H9 (cell line): ENCODE results near the gene SH3RF3. TPM values are rescaled to one million over a fixed set of nuclear protein-coding genes. Genes with fewer than 3 reads are reported as not detected.

ENCODE experiments used
- DNase-seq: peaks from one replicate; pipeline ENCODE4 v3.0.0-alpha.2; 2017
- H2AFZ ChIP-seq: one replicate; pipeline ENCODE4 v1.6.1; 2013; ENCODE audit warnings: mild to moderate bottlenecking, low read length, control low read depth, moderate library complexity
- H2AK5ac ChIP-seq: 2 replicates; pipeline ENCODE4 v1.6.1; 2013; ENCODE audit warnings: low read length, control low read depth, mixed read lengths; ENCODE audit not compliant: insufficient read length
- H2BK120ac ChIP-seq: one replicate; pipeline ENCODE4 v1.6.1; 2013; ENCODE audit warnings: low read depth, mild to moderate bottlenecking, low read length, control low read depth, inconsistent platforms; ENCODE audit not compliant: poor library complexity, severe bottlenecking
- H2BK12ac ChIP-seq: 2 replicates; pipeline ENCODE4 v1.6.1; 2013; ENCODE audit warnings: low read length, control low read depth, mixed read lengths, low read depth; ENCODE audit not compliant: insufficient read length
- H2BK15ac ChIP-seq: 2 replicates; pipeline ENCODE4 v1.6.1; 2013; ENCODE audit warnings: low read depth, low read length, control low read depth
- H2BK20ac ChIP-seq: one replicate; pipeline ENCODE4 v1.6.1; 2013; ENCODE audit warnings: low read depth, mild to moderate bottlenecking, low read length, control low read depth, inconsistent platforms; ENCODE audit not compliant: poor library complexity, severe bottlenecking
- H2BK5ac ChIP-seq: 2 replicates; pipeline ENCODE4 v1.6.1; 2013; ENCODE audit warnings: low read length, control low read depth, mixed read lengths; ENCODE audit not compliant: insufficient read length
- H3K14ac ChIP-seq: 2 replicates; pipeline ENCODE4 v1.6.1; 2013; ENCODE audit warnings: low read length, control low read depth; ENCODE audit not compliant: insufficient read depth
- H3K18ac ChIP-seq: 2 replicates; pipeline ENCODE4 v1.6.1; 2013; ENCODE audit warnings: low read depth, mild to moderate bottlenecking, mixed read lengths, low read length, control low read depth; ENCODE audit not compliant: insufficient read length
- H3K23ac ChIP-seq: 2 replicates; pipeline ENCODE4 v1.6.1; 2013; ENCODE audit warnings: low read length, control low read depth, mixed read lengths, low read depth; ENCODE audit not compliant: insufficient read length
- H3K23me2 ChIP-seq: 2 replicates; pipeline ENCODE4 v1.6.1; 2013; ENCODE audit warnings: low read depth, mild to moderate bottlenecking, mixed read lengths, low read length, control low read depth; ENCODE audit not compliant: insufficient read length, poor library complexity, severe bottlenecking
- H3K27ac ChIP-seq: 2 replicates; pipeline ENCODE4 v1.5.1; 2013; ENCODE audit warnings: low read length, control low read depth, mixed read lengths, low read depth; ENCODE audit not compliant: insufficient read length
- H3K27me3 ChIP-seq: 2 replicates; pipeline ENCODE4 v1.6.1; 2013; ENCODE audit warnings: low read length, control low read depth, inconsistent platforms; ENCODE audit not compliant: insufficient read depth
- H3K4ac ChIP-seq: 2 replicates; pipeline ENCODE4 v1.6.1; 2013; ENCODE audit warnings: low read depth, mild to moderate bottlenecking, control low read depth, inconsistent platforms, low read length, moderate library complexity
- H3K4me1 ChIP-seq: 2 replicates; pipeline ENCODE4 v1.6.1; 2013; ENCODE audit warnings: low read length, control low read depth, inconsistent platforms; ENCODE audit not compliant: insufficient read depth
- H3K4me2 ChIP-seq: 2 replicates; pipeline ENCODE4 v1.6.1; 2013; ENCODE audit warnings: low read length, control low read depth, mixed read lengths; ENCODE audit not compliant: insufficient read length, insufficient read depth
- H3K56ac ChIP-seq: 2 replicates; pipeline ENCODE4 v1.6.1; 2013; ENCODE audit warnings: low read depth, mild to moderate bottlenecking, mixed read lengths, low read length, control low read depth; ENCODE audit not compliant: insufficient read length
- H3K79me1 ChIP-seq: 2 replicates; pipeline ENCODE4 v1.6.1; 2013; ENCODE audit warnings: low read depth, mild to moderate bottlenecking, moderate library complexity, low read length, control low read depth, inconsistent platforms; ENCODE audit not compliant: insufficient read depth, poor library complexity, severe bottlenecking
- H3K79me2 ChIP-seq: 2 replicates; pipeline ENCODE4 v1.6.1; 2013; ENCODE audit warnings: low read length, control low read depth, inconsistent platforms; ENCODE audit not compliant: insufficient read depth
- H3K9ac ChIP-seq: 2 replicates; pipeline ENCODE4 v1.6.1; 2013; ENCODE audit warnings: low read length, control low read depth, mixed read lengths; ENCODE audit not compliant: insufficient read length; ENCODE audit errors: extremely low read depth
- H3K9me3 ChIP-seq: one replicate; pipeline ENCODE4 v1.6.1; 2013; ENCODE audit warnings: low read depth, low read length, inconsistent platforms; ENCODE audit not compliant: control insufficient read depth
- H3T11ph ChIP-seq: one replicate; pipeline ENCODE4 v1.6.1; 2013; ENCODE audit warnings: mild to moderate bottlenecking, low read length, control low read depth, inconsistent platforms
- H4K20me1 ChIP-seq: one replicate; pipeline ENCODE4 v1.6.1; 2013; ENCODE audit not compliant: control insufficient read depth, insufficient read length, insufficient read depth
- H4K5ac ChIP-seq: 2 replicates; pipeline ENCODE4 v1.6.1; 2013; ENCODE audit warnings: low read depth, mild to moderate bottlenecking, mixed read lengths, low read length, control low read depth; ENCODE audit not compliant: insufficient read length
- H4K8ac ChIP-seq: replicated peaks from 2 replicates; pipeline ENCODE4 v1.6.1; 2013; ENCODE audit warnings: low read length, control low read depth, mixed read lengths, low read depth; ENCODE audit not compliant: insufficient read length
- H4K91ac ChIP-seq: 2 replicates; pipeline ENCODE4 v1.6.1; 2013; ENCODE audit warnings: low read depth, mild to moderate bottlenecking, moderate library complexity, mixed read lengths, low read length, control low read depth; ENCODE audit not compliant: insufficient read length
- H3K27ac Mint-ChIP-seq, 3 experiments: 2 replicates in 2 of 3; 3 replicates in 1 of 3; pipeline ENCODE4 v1.8.0; 2020 to 2021; ENCODE audit warnings: mixed read lengths in 3 of 3, mild to moderate bottlenecking in 1 of 3, moderate library complexity in 1 of 3
- H3K27me3 Mint-ChIP-seq: 2 replicates; pipeline ENCODE4 v1.8.0; 2021; ENCODE audit warnings: low read depth, mild to moderate bottlenecking, moderate library complexity, mixed read lengths
- H3K36me3 Mint-ChIP-seq, 3 experiments: 2 replicates in 2 of 3; 3 replicates in 1 of 3; pipeline ENCODE4 v1.8.0; 2020 to 2021; ENCODE audit warnings: low read depth in 3 of 3, mixed read lengths in 3 of 3; ENCODE audit not compliant: insufficient read depth in 1 of 3
- H3K4me1 Mint-ChIP-seq, 2 experiments: 2 replicates each; pipeline ENCODE4 v1.8.0; 2020; ENCODE audit warnings: mixed read lengths in 2 of 2
- H3K4me3 Mint-ChIP-seq, 2 experiments: 2 replicates in 1 of 2; 3 replicates in 1 of 2; pipeline ENCODE4 v1.8.0; 2020 to 2021; ENCODE audit warnings: mild to moderate bottlenecking in 2 of 2, mixed read lengths in 2 of 2, moderate library complexity in 1 of 2
- H3K9me3 Mint-ChIP-seq, 2 experiments: 2 replicates in 1 of 2; 3 replicates in 1 of 2; pipeline ENCODE4 v1.8.0; 2020; ENCODE audit warnings: mild to moderate bottlenecking in 2 of 2, mixed read lengths in 2 of 2, moderate library complexity in 1 of 2
- CTCF ChIP-seq: fragments of 200-600 bp; sonication (generic); conservative IDR thresholded peaks from 3 replicates; pipeline ENCODE4 v1.8.0; 2021; ENCODE audit warnings: antibody characterized with exemption, mild to moderate bottlenecking
- WGBS: extraction: QIAGEN DNeasy Blood & Tissue Kit; methylation state at CpG from one replicate; pipeline ENCODE4 v1.1.7; 2013; ENCODE audit warnings: missing lambda C conversion rate, low lambda C conversion rate, mixed read lengths; ENCODE audit not compliant: insufficient read length; ENCODE audit errors: extremely low coverage; 5-methylcytosine and 5-hydroxymethylcytosine counted together
- total RNA-seq: library from RNA; stranded (reverse); gene quantifications from 2 replicates; pipeline ENCODE4 v1.2.1, GENCODE V29; 2021

SH3RF3 gene
- total RNA-seq, 1 experiment from 2014 or later, result 0.46 TPM

- peak overlapping the region in 1 of 3 experiments; percentile 92; a peak in 1 of 7 replicates for H3K27ac Mint-ChIP-seq
- Histone ChIP-seq H3K9me3 (no peaks in the 10 kb centered on the region), H3K14ac (no peak overlapping the region), H3K23ac (no peak overlapping the region), H3K4me1 (no peaks in the 10 kb centered on the region; the same call in 1 of the 2 replicates), H4K8ac (no peak overlapping the region), H3K79me1 (no peaks in the 10 kb centered on the region), H2BK12ac (no peak overlapping the region), H3K27me3 (no peaks in the 10 kb centered on the region), H3K27ac (no peak overlapping the region), H2AK5ac (no peak overlapping the region), H4K20me1 (no peaks in the 10 kb centered on the region), H3K56ac (no peak overlapping the region), H2BK15ac (no peak overlapping the region), H2BK120ac (no peak overlapping the region), H3K4me2 (no peak overlapping the region), H3K79me2 (no peaks in the 10 kb centered on the region), H2BK5ac (no peak overlapping the region), H2BK20ac (no peak overlapping the region), H3K9ac (no peak overlapping the region), H4K91ac (no peak overlapping the region), H3K4ac (no peak overlapping the region), H3T11ph (no peak overlapping the region), H3K18ac (no peak overlapping the region), H2AFZ (no peak overlapping the region), H4K5ac (no peak overlapping the region), H3K23me2 (no peaks in the 10 kb centered on the region)
- no peak for DNase-seq
- peaks cover 28 to 31% of the 10 kb centered on the region in 2 experiments for H3K4me1 Mint-ChIP-seq
- TF ChIP-seq CTCF, result no peak
- no peaks in the 10 kb centered on the region; the same call in 1 of the 2 replicates for H3K27me3 Mint-ChIP-seq
- peaks cover 7 to 9% of the 10 kb centered on the region in 2 experiments; a peak in 4 of 5 replicates for H3K9me3 Mint-ChIP-seq
- no peak overlapping the region for H3K4me3 Mint-ChIP-seq
- peaks cover 2 to 4% (median 2%) of the 10 kb centered on the region in 3 experiments; a peak in 2 of 7 replicates for H3K36me3 Mint-ChIP-seq
- no CpG with 5 or more reads among the region's 19 CpGs for WGBS
Observed at GRCh38 chr2:109173311-109174171, 44.5 kb downstream of the SH3RF3 start.
